Measurements from ENCODE around the gene GPR87.

GRCh38 chr3:151347432-151347831, 30.8 kb upstream of the GPR87 start:
- no peak for TF ChIP-seq PPARA (CRISPR knock-in tag; IDR thresholded peaks at IDR 0.05; ENCODE audit: borderline replicate concordance)
- no peak for TF ChIP-seq ARNTL (CRISPR knock-in tag; IDR thresholded peaks at IDR 0.05; ENCODE audit: borderline replicate concordance, low read depth)
- TF ChIP-seq OSR1 (CRISPR knock-in tag; IDR thresholded peaks at IDR 0.05), result no peak
- TF ChIP-seq PATZ1 (CRISPR knock-in tag; IDR thresholded peaks at IDR 0.05; ENCODE audit: borderline replicate concordance), result no peak
